NCI-H82 treated with DMSO at 0.1 percent for 48 hours (cell line): Measurements from ENCODE around the gene SEPTIN10.
"Not testable (repeated sequence)": the region's sequence is repeated elsewhere in the genome, so short reads cannot be mapped to it uniquely, and the experiment has no call there.

ENCODE experiments used
- DNase-seq: peaks from one replicate; lab custom pipeline; 2025; ENCODE audit not compliant: unreplicated experiment; lab: John Stamatoyannopoulos, UW

Gene SEPTIN10

DNA sequence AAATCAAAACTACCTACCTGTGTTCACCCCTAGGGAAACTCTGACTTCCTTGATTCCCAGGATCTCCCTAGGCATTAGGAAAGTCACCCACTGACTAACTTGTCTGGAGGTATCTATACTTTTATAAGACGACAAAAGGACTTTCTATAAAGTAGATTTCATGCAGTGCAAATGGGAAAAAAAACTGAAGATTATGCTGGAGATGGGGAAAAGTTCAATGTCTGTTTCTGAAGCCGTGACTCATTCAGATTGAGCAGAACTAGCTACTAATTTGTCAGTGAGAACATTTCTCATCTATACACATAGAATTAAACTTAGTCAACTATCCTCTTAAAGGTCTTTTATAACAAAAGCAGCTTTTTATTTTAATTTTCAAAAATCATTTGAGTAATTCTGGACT is 6.0 kb downstream of the SEPTIN10 start:
- DNase-seq = no peak

DNA sequence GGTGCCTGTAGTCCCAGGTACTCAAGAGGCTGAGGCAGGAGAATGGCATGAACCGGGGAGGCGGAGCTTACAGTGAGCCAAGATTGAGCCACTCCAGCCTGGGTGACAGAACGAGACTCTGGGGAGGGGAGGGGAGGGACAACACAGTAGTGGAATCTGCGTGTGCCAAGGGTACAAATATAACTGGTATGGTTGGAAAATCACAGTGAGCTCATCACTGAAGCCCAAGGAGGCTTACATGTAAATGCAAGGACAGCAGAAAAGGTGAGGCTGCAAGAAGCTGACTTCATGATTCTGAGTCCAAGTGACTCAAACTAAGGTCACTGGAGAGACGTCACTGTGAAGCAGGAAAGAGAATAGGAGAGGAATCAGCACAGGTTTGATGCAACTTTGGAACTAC is 9.2 kb downstream of the SEPTIN10 start:
- DNase-seq = no peak

DNA sequence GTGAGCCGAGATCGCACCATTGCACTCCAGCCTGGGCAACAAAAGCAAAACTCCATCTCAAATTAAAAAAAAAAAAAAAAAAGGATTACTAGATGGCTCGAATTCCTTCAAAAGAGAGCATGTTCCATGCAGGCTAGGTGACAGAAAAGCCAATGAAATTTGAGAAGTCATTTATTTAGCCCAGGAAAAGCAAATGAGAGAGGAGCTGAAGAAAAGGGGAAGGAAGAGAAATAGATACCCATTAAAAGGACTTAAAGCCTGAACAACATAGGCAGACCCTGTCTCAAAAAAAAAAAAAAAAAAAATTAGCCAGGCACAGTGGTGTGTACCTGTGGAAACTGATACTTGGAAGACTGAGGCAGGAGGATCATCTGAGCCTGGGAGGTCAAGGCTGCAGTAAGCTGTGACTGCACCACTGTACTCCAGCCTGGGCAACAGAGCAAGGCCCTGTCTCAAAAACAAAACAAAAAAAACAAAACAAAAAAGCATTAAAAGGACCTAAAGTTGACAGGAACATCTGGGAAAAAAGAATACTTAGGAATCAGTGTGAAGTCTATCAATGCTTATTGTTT is 11.1 kb downstream of the SEPTIN10 start:
- no peak for DNase-seq

DNA sequence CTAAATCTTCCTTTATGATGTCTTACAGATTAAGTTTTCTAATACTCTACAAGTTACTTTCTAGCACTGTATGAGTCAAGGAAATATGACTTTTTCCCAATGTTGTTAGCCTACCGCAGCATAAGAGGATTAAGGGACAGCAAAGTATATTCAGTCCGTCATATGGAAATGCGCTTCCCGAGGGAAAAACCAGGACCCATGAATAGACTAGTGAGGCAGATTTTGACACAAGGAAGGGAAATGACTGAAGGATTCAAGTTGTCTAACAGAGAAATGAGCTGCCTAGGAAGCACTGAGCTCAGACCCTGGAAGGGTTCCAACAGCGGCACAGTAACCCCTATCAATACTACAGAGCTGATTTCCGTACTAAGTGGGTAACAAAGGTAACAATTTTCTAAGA is 12.0 kb downstream of the SEPTIN10 start:
- peak; percentile 28 for DNase-seq

DNA sequence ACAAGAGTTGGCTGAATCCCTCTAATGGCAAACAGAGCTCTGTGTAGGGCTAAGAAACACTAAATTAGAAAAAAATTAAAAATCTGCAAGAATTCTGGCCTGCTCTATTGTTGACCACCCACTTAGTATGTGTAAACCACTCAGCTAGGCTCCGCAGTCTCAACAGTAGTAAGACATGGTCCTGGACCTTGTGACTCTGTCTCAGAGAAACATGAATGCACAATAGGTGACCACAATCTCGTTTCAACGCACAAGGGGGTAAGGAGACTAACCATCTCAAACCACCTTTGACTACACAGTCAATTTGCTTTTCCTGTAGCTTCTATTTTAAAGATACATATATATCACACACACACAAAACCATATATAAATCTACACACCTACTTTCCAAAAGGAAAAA is 16.5 kb downstream of the SEPTIN10 start:
- no peak for DNase-seq

DNA sequence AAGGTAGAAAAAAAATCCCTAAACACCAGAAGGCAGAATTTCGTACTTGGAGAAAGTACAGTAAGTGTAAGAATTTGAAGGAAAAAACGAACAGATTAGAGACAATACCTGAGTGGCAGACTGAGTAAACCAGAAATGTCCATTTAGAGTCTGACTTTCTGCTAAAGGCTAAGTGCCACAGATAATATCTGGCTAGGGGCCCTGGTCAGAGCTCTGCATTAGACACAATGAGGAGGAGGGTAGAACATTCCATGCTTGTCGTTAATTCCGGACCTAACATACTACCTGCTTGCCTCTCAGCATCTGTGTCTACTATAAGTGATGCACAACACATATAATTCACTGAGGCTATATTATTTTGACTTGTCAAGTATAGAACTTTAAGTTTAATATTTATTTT is 18.1 kb downstream of the SEPTIN10 start:
- no peak for DNase-seq

DNA sequence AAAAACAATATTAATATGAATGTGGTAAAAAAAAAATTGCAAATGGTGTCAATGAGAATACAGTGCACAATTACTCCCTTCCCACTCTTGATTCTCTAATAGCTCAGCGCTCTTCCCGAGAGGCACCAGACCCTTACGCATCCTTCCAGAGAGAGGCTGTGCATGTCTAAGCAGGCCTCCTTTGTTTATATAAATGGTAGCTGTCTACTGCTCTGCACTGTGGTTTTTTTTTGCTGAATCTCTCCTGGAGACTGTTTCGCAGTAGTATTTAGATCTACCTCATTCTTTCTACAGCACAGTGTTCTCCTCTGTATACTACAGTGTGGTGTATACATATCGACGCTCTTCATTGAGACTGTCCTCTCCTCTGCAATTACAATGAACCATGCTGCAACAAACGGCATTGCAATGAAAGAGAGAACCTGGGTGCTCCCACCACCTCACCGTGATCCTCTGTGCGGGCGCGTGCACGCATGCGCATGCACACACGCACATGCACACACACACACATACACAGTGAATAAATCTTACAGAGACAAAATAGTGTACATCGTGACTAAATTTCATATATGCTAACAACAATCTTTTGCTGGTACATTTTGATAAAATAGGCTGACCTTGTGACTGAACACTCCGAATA is 19.4 kb downstream of the SEPTIN10 start:
- DNase-seq = no peak

DNA sequence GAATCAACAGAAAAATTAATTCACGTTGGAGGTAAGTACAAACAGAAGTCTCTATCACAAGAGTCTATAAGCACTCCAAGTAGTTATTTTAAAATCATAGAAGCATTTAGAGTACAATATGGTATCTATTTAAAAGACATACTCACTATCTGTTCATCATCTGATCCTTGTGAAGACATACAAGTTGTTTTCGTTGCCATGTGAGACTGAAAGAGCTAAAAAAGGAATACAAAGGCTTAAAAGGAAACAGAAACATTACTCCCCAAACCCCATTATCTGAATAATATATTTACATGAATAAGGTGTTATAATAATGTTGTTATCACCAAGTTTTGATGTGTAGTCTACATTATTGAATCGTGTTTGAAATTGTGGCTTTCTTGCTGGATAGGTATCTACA is 20.9 kb downstream of the SEPTIN10 start:
- no peak for DNase-seq

DNA sequence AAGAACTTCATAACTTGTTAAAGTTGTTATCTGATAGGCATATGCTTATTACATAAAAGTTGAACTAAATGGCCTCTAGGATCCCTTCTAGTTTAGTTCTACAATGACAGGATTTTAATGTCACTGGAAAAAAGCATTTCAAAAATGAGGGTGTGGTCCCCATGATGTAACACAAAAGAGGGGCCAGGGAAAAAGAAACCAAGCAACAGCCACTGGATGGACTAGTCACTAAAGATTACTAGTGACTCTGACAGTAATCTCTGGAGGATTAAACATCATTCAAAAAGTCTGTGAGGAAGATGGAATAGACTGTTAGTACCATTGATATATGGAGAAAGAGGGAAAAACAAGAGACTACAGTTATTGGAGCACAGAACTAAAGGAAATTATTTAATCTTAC is 22.6 kb downstream of the SEPTIN10 start:
- no peak for DNase-seq

DNA sequence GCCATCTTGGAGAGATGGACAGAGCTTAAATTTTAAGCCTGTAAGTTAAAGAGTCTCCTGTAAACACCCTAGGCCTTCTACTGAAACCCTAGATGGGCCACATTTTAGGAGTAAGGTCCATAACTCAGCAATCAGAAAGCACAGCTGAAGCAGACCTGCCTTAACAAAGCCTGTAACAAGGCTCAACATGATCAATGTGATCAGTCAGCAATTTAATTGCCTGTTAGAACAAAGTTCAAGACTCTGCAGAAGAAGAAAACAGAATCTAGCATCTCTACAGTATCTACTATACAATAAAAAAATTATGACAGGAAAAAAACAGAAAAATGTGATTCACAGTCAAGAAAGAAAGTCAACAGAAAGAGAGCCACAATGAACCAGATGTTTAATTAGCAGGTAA is 27.1 kb downstream of the SEPTIN10 start:
- DNase-seq = no peak

DNA sequence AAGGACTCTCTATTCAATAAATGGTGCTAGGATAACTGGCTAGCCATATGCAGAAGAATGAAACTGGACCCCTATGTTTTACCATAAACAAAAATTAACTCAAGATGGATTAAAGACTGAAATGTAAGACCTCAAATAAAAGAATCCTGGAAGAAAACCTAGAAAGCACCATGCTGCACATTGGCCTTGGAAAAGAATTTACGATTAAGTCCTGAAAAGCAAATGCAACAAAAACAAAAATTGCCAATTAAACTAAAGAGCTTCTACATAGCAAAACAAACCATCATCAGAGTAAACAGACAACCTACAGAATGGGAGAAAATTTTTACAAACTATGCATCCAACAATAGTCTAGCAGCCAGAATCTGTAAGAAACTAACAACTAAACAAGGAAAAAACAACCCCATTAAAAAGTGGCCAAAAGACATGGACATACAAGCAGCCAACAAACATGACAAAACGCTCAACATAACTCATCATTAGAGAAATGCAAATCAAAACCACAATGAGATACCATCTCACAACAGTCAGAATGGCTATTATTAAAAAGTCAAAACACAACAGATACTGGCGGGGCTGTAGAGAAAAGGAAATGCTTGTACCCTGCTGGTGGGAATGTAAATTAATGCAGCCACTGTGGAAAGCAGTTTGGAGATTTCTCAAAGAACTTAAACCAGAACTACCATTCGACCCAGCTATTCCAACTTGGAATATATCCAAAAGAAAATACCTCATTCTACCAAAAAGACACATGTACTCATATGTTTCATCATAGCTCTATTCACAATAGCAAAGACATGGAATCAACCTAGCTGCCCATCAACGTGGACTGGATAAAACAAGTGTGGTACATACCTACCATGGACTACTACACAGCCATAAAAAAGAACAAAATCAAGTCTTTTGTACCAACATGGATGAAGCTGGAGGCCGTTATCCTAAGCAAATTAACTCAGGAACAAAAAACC is 30.6 kb downstream of the SEPTIN10 start:
- no peak for DNase-seq

DNA sequence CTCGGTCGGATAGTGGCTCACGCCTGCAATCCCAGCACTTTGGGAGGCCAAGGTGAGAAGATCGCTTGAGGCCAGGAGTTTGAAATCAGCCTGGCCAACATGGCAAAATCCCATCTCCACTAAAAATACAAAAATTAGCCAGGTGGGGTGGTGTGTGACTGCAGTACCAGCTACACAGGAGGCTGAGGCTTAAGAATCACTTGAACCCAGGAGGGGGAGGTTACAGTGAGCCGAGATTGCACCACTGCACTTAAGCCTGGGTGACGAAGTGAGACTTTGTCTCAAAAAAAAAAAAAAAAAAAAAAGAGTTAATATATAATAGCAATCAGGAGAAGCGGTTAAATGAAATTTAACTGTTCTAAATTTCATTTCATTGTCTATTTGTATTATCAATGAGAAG is 36.1 kb downstream of the SEPTIN10 start:
- not testable (repeated sequence) for DNase-seq

DNA sequence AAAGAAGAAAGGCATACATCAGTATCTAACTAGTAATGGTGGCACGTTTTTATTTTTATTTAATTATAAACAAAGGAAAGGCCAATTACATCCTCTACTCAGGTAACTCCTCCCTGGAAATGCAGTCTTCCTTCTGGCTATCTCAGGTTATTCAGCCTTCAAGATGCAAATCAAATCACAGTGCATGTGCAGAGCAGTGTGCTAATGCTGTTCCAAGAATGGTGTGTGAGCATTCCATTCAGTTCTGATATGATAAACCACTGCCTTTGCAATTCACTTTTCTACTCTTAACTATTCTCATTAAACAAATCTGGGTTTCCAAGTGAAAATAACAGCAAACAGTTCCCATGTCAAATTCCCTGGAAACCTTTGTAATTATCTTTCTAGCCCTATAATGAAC is 38.4 kb downstream of the SEPTIN10 start:
- DNase-seq = no peak

DNA sequence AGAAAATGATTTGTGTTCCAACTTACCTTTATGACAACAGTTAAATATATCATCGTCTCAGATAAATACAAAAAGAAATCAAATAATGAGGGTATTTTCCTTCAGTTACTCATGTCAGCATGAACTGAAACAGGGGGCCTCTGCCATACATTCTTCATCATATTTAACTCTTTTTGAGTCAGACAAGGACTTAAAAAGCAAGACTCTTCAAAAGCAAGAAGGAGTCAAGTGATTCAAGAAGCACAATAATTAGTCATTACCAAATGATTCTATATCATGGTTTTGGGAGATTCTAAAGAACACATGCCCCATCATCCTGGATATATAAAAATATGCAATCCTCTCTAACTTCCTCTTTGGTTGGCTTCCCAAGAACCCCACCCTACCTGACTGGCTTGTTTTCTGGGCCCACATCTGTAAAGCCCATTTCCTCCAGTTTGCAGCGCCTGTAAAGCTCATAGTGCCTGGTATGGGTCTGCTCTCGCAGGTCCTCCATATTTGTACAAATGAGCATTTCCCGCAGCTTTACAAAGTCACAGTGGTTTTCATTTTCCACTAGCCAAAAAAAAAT is 49.7 kb downstream of the SEPTIN10 start:
- DNase-seq = no peak

DNA sequence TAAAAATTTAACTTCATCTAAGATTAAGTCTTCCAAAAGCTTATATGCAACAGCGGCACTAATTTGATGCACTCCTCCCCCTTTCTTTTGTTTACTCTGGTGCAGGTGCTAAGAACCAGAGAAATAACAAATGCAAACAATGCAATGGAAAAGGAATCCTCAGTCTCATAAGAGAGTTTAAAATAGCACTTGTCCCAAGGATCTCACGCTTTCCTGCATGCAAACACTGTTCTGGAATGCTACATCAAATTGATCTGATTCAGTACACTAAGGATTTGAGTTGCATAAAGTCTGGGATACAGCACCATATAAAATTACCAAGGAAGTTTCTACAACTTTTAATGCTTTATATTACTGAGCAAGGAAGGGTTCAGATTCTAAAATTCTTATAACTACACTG is 50.5 kb downstream of the SEPTIN10 start:
- no peak for DNase-seq

DNA sequence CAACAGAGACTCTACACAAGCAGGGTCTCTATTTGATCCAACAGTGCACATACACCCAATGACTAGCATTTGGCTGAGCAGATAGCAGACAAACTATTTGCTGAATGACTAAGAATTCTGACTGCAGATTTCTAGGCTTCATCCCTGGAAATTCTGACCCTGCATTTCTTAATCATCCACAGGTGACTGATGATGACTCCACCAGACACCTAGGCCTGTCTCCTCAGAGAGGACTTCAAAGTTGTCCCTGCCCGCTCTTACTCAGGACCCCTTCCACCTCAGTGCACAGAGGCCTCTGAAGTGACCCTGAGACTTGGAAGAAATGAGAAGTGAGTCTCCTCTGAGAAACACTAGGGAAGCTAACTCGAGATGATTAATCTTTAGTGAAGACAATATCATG is 51.3 kb downstream of the SEPTIN10 start:
- DNase-seq = no peak

DNA sequence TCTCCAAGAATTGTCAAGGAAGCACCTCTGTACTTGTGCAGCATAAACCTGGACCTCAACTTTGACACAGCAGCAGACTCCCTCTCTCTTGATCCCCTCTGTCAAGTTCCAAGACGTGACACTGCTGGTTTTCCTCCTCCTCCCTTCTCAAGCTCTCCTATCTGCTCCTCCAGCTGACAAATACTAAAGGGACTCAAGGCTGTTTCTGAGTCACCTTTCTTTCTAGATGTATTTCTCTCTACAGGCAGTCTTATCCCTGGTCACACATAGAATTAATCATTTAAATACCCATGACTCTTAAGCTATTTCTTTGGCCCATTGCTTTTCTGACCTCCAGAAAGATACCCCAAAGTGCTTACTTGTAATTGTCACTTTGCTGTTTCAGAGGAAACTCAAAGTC is 53.5 kb downstream of the SEPTIN10 start:
- DNase-seq = no peak

DNA sequence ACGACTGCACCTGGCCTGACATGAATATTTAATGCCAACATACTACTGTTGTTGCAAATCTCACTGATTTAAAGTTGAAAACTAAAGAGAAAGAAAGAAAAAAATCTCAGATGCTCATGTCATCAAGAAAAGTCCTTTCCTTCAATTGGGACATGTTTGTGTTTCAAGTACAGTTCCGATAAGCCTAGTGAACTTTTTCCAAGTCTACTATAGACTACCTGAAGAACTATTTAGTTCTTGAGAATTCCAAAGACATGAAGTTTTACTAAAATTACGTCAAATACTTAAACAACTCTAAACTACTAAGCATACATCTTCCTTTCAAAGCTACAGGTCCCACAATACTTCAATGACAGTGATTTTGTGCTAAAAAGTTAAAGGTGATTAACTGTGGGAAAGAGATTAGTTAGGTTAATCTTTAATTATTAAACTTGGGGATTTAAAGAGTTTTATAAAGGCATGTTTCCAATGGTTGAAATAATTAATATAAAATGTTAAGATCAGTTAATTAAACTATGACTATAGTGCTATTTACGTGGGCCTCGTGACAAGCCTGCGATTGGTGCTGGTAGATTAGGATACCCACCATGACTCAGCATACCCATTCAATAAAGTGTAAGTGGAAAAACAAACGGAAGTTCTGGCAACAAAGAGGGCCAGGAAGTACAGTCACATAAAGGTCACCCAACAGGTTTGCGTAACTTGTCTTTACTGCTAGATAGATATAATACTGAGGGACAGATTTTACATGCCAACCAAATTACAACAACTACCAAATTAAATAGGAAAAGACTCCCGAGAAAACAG is 55.5 kb downstream of the SEPTIN10 start:
- DNase-seq = no peak

DNA sequence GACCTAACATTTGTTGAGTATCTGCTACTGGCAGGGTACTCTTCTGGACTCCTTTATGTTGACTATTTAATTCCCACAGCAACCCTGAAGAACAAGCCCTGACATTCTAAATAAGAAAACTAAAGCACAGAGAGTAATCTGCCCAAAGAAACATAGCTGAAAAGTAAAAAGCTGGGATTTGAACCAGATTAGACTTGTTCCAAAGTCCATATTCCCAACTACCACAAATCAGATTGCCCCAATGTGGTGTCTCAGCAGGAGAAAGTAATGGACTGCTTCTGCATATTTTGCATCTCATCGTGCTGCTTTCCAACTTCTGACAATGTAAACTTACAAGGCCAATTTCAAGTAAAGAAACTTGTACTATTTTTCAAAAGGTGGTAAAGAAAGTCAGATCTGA is 56.5 kb downstream of the SEPTIN10 start:
- DNase-seq = no peak

DNA sequence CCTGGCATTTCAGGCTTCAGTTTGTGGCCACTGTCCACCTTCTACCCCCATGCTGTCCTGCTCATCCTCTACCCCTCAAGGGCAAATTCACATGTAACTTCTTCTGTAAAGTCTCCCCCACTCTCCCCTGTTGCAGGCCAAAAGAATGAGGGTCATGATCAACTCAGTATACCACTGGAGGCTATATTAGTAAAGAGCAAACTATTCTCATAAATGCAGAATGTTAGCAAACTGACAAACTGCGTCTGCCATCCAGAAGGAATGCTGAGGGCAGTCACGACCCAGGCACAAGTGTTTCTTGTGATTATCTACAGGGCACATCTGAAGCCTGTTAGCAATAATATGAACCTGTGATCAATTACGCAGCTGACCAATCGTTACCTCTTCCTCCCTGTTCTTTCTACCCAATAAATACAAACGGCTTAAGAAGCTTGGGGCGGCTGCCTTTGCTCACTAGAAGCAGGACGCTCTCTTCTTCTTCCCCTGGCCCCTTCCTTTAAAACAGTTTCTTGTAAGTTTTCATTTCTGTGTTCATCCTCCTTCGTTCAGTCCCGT is 58.3 kb downstream of the SEPTIN10 start:
- DNase-seq = no peak

DNA sequence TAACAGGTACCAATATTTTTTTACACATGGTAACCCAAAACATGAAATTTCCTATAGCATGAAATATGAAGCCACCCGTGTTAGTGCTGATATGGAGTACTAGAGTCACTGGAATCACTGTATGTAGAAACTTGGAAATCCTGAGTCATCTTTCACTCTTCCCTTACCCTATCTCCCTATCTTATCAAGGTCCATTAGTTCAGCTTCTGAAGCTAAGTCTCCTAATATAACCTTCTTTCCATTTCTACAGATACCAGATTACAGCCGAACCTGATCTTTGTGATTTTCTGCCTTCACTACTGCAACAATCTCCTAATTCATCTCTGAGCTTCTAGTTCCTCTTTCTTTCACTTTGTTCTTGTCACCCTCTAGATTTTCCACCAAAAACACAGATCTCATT is 59.0 kb downstream of the SEPTIN10 start:
- no peak for DNase-seq
